Measurements from ENCODE around the gene TENM4. TPM values are rescaled to one million over a fixed set of nuclear protein-coding genes. Genes with fewer than 3 reads are reported as not detected.
"Not testable (repeated sequence)": the region's sequence is repeated elsewhere in the genome, so short reads cannot be mapped to it uniquely, and the experiment has no call there.

Gene TENM4
- total RNA-seq, 4 donors from 2014 or later, result 1.1 to 2.7 (median 2.0) TPM

DNA sequence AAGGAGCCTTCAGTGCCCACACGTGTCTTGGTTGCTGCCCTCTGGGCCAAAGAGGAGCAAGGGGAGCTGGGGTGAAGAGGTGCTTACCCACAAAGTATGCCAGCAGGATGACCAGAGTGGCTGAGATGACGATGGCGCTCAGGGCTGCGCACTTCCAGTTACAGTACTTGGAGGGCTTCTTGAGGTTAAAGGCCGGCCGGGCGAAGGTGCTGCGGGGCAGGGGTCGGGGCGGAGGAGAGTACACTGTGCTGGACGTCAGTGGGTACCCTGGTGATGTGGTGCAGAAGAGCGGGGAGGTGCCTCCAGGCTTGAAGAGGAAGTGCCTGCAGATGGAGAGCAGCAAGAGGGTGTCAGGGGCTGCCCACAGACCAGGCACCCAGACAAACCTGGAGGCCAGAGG lies 551.1 kb downstream of the TENM4 start:
- no peaks in the 10 kb centered on the region for H3K27me3 ChIP-seq
- no peaks in the 10 kb centered on the region for H3K9me3 ChIP-seq
- DNase-seq, result no peak
- H3K36me3 ChIP-seq, result no peaks in the 10 kb centered on the region
- no peak overlapping the region for H3K4me3 ChIP-seq
- H3K4me1 ChIP-seq, result no peaks in the 10 kb centered on the region
- H3K27ac ChIP-seq, result no peak overlapping the region
- TF ChIP-seq, protein P1, sequence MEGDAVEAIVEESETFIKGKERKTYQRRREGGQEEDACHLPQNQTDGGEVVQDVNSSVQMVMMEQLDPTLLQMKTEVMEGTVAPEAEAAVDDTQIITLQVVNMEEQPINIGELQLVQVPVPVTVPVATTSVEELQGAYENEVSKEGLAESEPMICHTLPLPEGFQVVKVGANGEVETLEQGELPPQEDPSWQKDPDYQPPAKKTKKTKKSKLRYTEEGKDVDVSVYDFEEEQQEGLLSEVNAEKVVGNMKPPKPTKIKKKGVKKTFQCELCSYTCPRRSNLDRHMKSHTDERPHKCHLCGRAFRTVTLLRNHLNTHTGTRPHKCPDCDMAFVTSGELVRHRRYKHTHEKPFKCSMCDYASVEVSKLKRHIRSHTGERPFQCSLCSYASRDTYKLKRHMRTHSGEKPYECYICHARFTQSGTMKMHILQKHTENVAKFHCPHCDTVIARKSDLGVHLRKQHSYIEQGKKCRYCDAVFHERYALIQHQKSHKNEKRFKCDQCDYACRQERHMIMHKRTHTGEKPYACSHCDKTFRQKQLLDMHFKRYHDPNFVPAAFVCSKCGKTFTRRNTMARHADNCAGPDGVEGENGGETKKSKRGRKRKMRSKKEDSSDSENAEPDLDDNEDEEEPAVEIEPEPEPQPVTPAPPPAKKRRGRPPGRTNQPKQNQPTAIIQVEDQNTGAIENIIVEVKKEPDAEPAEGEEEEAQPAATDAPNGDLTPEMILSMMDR (IDR thresholded peaks at IDR 0.05), result no peak
- no peak for TF ChIP-seq POLR2A (IDR thresholded peaks at IDR 0.05)

DNA sequence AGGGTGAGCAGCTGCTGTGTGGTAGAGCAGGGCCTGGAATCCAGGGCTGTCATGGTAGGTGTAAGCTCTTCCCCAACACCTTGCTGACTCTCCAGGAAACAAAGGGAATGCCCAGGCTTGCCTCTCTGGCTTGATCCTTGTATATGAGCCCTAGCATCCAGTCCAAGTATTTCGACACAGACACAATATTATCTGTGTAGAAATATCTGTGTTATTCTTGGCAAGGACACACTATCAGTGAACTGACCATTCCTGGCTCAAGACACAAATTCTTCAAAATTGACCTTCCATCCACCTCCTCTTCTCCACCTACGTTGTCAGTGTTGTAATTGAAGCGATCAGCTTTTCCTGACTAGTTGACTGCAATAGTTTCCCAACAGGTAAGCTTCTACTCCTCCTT lies 554.2 kb downstream of the TENM4 start:
- H3K9me3 ChIP-seq, result no peaks in the 10 kb centered on the region
- no peaks in the 10 kb centered on the region for H3K36me3 ChIP-seq
- H3K4me1 ChIP-seq, result no peaks in the 10 kb centered on the region
- H3K27me3 ChIP-seq, result no peaks in the 10 kb centered on the region
- no peak overlapping the region for H3K4me3 ChIP-seq
- TF ChIP-seq, protein P1 (IDR thresholded peaks at IDR 0.05), result no peak
- TF ChIP-seq POLR2A (IDR thresholded peaks at IDR 0.05), result no peak
- no peak for DNase-seq
- H3K27ac ChIP-seq, result no peak overlapping the region

DNA sequence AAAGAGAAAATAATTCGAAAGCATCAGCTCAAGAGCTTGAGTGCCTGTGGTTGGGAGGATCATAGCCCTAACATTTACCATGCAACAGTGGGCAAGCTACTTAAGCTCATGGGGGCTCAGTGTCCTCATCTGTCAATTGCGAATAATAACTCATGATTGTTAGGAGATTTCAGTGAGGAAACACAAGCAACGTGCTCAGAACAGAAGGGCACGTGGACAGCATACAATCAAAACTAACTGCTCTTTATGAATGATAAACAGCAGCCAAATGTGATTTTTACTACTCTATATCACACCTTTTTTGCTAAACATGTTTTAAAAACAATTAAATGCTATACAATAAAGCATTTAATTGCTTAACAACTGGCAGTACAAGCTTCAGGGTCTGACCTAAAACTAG lies 556.1 kb downstream of the TENM4 start:
- no peaks in the 10 kb centered on the region for H3K9me3 ChIP-seq
- DNase-seq, result no peak
- no peak overlapping the region for H3K27ac ChIP-seq
- H3K4me1 ChIP-seq, result no peaks in the 10 kb centered on the region
- H3K36me3 ChIP-seq, result no peaks in the 10 kb centered on the region
- no peaks in the 10 kb centered on the region for H3K27me3 ChIP-seq
- no peak overlapping the region for H3K4me3 ChIP-seq
- TF ChIP-seq, protein P1 (IDR thresholded peaks at IDR 0.05), result no peak
- TF ChIP-seq POLR2A (IDR thresholded peaks at IDR 0.05), result no peak

DNA sequence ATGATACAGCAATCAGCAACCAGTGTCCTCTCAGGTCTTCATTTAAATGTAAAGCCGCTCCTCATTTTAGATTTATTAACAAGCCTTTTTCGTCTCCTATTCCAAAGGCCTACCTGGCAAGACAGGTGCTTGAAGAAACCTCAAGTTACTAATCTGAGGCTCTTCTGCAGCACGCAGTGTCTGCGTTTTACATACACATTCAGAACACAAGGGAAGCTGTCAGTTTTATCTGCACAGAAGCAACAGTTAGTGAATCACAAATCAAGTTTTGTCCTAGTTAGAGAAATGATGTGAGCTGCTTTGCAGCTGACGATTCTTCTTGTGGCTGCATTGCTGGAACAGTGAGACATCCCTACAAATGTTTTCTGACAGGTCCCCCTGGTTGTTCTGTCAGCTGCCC lies 557.3 kb downstream of the TENM4 start:
- no peaks in the 10 kb centered on the region for H3K27me3 ChIP-seq
- H3K36me3 ChIP-seq, result no peaks in the 10 kb centered on the region
- H3K9me3 ChIP-seq, result peaks cover 0 to 7% (median 0%) of the 10 kb centered on the region in 4 donors
- no peaks in the 10 kb centered on the region for H3K4me1 ChIP-seq
- TF ChIP-seq, protein P1 (IDR thresholded peaks at IDR 0.05), result no peak
- no peak for TF ChIP-seq POLR2A (IDR thresholded peaks at IDR 0.05)
- no peak overlapping the region for H3K4me3 ChIP-seq
- no peak overlapping the region for H3K27ac ChIP-seq
- no peak for DNase-seq

DNA sequence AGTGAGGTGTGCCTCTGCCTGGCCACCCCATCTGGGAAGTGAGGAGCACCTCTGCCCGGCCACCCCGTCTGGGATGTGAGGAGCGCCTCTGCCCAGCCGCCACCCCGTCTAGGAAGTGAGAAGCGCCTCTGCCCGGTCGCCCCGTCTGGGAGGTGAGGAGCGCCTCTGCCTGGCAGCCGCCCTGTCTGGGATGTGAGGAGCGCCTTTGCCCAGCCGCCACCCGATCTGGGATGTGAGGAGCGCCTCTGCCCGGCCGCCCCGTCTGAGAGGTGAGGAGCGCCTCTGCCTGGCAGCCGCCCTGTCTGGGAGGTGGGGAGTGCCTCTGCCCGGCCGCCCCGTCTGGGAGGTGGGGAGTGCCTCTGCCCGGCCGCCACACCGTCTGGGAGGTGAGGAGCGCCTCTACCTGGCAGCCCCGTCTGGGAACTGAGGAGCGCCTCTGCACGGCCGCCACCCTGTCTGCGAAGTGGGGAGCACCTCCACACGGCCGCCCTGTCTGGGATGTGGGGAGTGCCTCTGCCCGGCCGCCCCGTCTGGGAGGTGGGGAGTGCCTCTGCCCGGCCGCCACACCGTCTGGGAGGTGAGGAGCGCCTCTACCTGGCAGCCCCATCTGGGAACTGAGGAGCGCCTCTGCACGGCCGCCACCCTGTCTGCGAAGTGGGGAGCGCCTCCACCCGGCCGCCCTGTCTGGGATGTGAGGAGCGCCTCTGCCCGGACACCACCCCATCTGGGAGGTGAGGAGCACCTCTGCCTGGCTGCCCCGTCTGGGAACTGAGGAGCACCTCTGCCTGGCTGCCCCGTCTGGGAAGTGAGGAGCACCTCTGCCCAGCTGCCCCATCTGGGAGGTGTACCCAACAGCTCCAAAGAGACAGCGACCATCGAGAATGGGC lies 561.5 kb downstream of the TENM4 start:
- H3K27ac ChIP-seq, H3K36me3 ChIP-seq, H3K27me3 ChIP-seq, H3K9me3 ChIP-seq, H3K4me3 ChIP-seq, H3K4me1 ChIP-seq, DNase-seq: not testable (repeated sequence)

DNA sequence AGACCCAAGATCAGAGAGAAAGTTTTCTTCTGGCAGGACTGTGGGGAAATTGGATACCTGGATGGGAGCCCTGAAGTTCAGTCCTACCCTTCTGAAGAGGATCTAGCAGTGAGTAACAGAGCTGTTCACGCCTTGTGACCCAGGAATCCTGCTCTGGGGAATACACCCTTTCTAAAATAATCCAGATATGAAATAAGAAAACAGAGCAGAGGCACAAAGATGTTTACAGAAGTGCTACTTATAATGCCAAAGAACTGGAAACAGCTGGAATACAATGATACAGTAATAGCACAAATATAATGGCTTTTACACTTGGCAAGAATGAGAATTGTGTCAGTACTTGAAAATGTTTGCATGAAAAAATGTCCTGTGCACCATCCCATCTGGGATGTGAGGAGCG lies 562.2 kb downstream of the TENM4 start:
- Histone ChIP-seq H3K4me3 (no peak overlapping the region), H3K4me1 (no peaks in the 10 kb centered on the region), H3K9me3 (peaks cover 0 to 7% (median 0%) of the 10 kb centered on the region in 4 donors), H3K27ac (no peak overlapping the region), H3K36me3 (no peaks in the 10 kb centered on the region), H3K27me3 (no peaks in the 10 kb centered on the region)
- no peak for TF ChIP-seq POLR2A (IDR thresholded peaks at IDR 0.05)
- TF ChIP-seq, protein P1 (IDR thresholded peaks at IDR 0.05), result no peak
- DNase-seq, result no peak

Measured in Peyer's patch (tissue), 4 donors.